H9 (cell line): ENCODE measurements around the gene C4orf36. TPM values are rescaled to one million over a fixed set of nuclear protein-coding genes. Genes with fewer than 3 reads are reported as not detected.
A peak's percentile ranks its signal among the peaks of the same experiment; 100 is the strongest.

Experiments used
- DNase-seq: peaks from one replicate; pipeline ENCODE4 v3.0.0-alpha.2; 2017
- H2AFZ ChIP-seq: one replicate; pipeline ENCODE4 v1.6.1; 2013; ENCODE audit warnings: mild to moderate bottlenecking, low read length, control low read depth, moderate library complexity
- H2AK5ac ChIP-seq: 2 replicates; pipeline ENCODE4 v1.6.1; 2013; ENCODE audit warnings: low read length, control low read depth, mixed read lengths; ENCODE audit not compliant: insufficient read length
- H2BK120ac ChIP-seq: one replicate; pipeline ENCODE4 v1.6.1; 2013; ENCODE audit warnings: low read depth, mild to moderate bottlenecking, low read length, control low read depth, inconsistent platforms; ENCODE audit not compliant: poor library complexity, severe bottlenecking
- H2BK12ac ChIP-seq: 2 replicates; pipeline ENCODE4 v1.6.1; 2013; ENCODE audit warnings: low read length, control low read depth, mixed read lengths, low read depth; ENCODE audit not compliant: insufficient read length
- H2BK15ac ChIP-seq: 2 replicates; pipeline ENCODE4 v1.6.1; 2013; ENCODE audit warnings: low read depth, low read length, control low read depth
- H2BK20ac ChIP-seq: one replicate; pipeline ENCODE4 v1.6.1; 2013; ENCODE audit warnings: low read depth, mild to moderate bottlenecking, low read length, control low read depth, inconsistent platforms; ENCODE audit not compliant: poor library complexity, severe bottlenecking
- H2BK5ac ChIP-seq: 2 replicates; pipeline ENCODE4 v1.6.1; 2013; ENCODE audit warnings: low read length, control low read depth, mixed read lengths; ENCODE audit not compliant: insufficient read length
- H3K14ac ChIP-seq: 2 replicates; pipeline ENCODE4 v1.6.1; 2013; ENCODE audit warnings: low read length, control low read depth; ENCODE audit not compliant: insufficient read depth
- H3K18ac ChIP-seq: 2 replicates; pipeline ENCODE4 v1.6.1; 2013; ENCODE audit warnings: low read depth, mild to moderate bottlenecking, mixed read lengths, low read length, control low read depth; ENCODE audit not compliant: insufficient read length
- H3K23ac ChIP-seq: 2 replicates; pipeline ENCODE4 v1.6.1; 2013; ENCODE audit warnings: low read length, control low read depth, mixed read lengths, low read depth; ENCODE audit not compliant: insufficient read length
- H3K23me2 ChIP-seq: 2 replicates; pipeline ENCODE4 v1.6.1; 2013; ENCODE audit warnings: low read depth, mild to moderate bottlenecking, mixed read lengths, low read length, control low read depth; ENCODE audit not compliant: insufficient read length, poor library complexity, severe bottlenecking
- H3K27ac ChIP-seq: 2 replicates; pipeline ENCODE4 v1.5.1; 2013; ENCODE audit warnings: low read length, control low read depth, mixed read lengths, low read depth; ENCODE audit not compliant: insufficient read length
- H3K27me3 ChIP-seq: 2 replicates; pipeline ENCODE4 v1.6.1; 2013; ENCODE audit warnings: low read length, control low read depth, inconsistent platforms; ENCODE audit not compliant: insufficient read depth
- H3K4ac ChIP-seq: 2 replicates; pipeline ENCODE4 v1.6.1; 2013; ENCODE audit warnings: low read depth, mild to moderate bottlenecking, control low read depth, inconsistent platforms, low read length, moderate library complexity
- H3K4me1 ChIP-seq: 2 replicates; pipeline ENCODE4 v1.6.1; 2013; ENCODE audit warnings: low read length, control low read depth, inconsistent platforms; ENCODE audit not compliant: insufficient read depth
- H3K4me2 ChIP-seq: 2 replicates; pipeline ENCODE4 v1.6.1; 2013; ENCODE audit warnings: low read length, control low read depth, mixed read lengths; ENCODE audit not compliant: insufficient read length, insufficient read depth
- H3K56ac ChIP-seq: 2 replicates; pipeline ENCODE4 v1.6.1; 2013; ENCODE audit warnings: low read depth, mild to moderate bottlenecking, mixed read lengths, low read length, control low read depth; ENCODE audit not compliant: insufficient read length
- H3K79me1 ChIP-seq: 2 replicates; pipeline ENCODE4 v1.6.1; 2013; ENCODE audit warnings: low read depth, mild to moderate bottlenecking, moderate library complexity, low read length, control low read depth, inconsistent platforms; ENCODE audit not compliant: insufficient read depth, poor library complexity, severe bottlenecking
- H3K79me2 ChIP-seq: 2 replicates; pipeline ENCODE4 v1.6.1; 2013; ENCODE audit warnings: low read length, control low read depth, inconsistent platforms; ENCODE audit not compliant: insufficient read depth
- H3K9ac ChIP-seq: 2 replicates; pipeline ENCODE4 v1.6.1; 2013; ENCODE audit warnings: low read length, control low read depth, mixed read lengths; ENCODE audit not compliant: insufficient read length; ENCODE audit errors: extremely low read depth
- H3K9me3 ChIP-seq: one replicate; pipeline ENCODE4 v1.6.1; 2013; ENCODE audit warnings: low read depth, low read length, inconsistent platforms; ENCODE audit not compliant: control insufficient read depth
- H3T11ph ChIP-seq: one replicate; pipeline ENCODE4 v1.6.1; 2013; ENCODE audit warnings: mild to moderate bottlenecking, low read length, control low read depth, inconsistent platforms
- H4K20me1 ChIP-seq: one replicate; pipeline ENCODE4 v1.6.1; 2013; ENCODE audit not compliant: control insufficient read depth, insufficient read length, insufficient read depth
- H4K5ac ChIP-seq: 2 replicates; pipeline ENCODE4 v1.6.1; 2013; ENCODE audit warnings: low read depth, mild to moderate bottlenecking, mixed read lengths, low read length, control low read depth; ENCODE audit not compliant: insufficient read length
- H4K8ac ChIP-seq: replicated peaks from 2 replicates; pipeline ENCODE4 v1.6.1; 2013; ENCODE audit warnings: low read length, control low read depth, mixed read lengths, low read depth; ENCODE audit not compliant: insufficient read length
- H4K91ac ChIP-seq: 2 replicates; pipeline ENCODE4 v1.6.1; 2013; ENCODE audit warnings: low read depth, mild to moderate bottlenecking, moderate library complexity, mixed read lengths, low read length, control low read depth; ENCODE audit not compliant: insufficient read length
- H3K27ac Mint-ChIP-seq, 3 experiments: 2 replicates in 2 of 3; 3 replicates in 1 of 3; pipeline ENCODE4 v1.8.0; 2020 to 2021; ENCODE audit warnings: mixed read lengths in 3 of 3, mild to moderate bottlenecking in 1 of 3, moderate library complexity in 1 of 3
- H3K27me3 Mint-ChIP-seq: 2 replicates; pipeline ENCODE4 v1.8.0; 2021; ENCODE audit warnings: low read depth, mild to moderate bottlenecking, moderate library complexity, mixed read lengths
- H3K36me3 Mint-ChIP-seq, 3 experiments: 2 replicates in 2 of 3; 3 replicates in 1 of 3; pipeline ENCODE4 v1.8.0; 2020 to 2021; ENCODE audit warnings: low read depth in 3 of 3, mixed read lengths in 3 of 3; ENCODE audit not compliant: insufficient read depth in 1 of 3
- H3K4me1 Mint-ChIP-seq, 2 experiments: 2 replicates each; pipeline ENCODE4 v1.8.0; 2020; ENCODE audit warnings: mixed read lengths in 2 of 2
- H3K4me3 Mint-ChIP-seq, 2 experiments: 2 replicates in 1 of 2; 3 replicates in 1 of 2; pipeline ENCODE4 v1.8.0; 2020 to 2021; ENCODE audit warnings: mild to moderate bottlenecking in 2 of 2, mixed read lengths in 2 of 2, moderate library complexity in 1 of 2
- H3K9me3 Mint-ChIP-seq, 2 experiments: 2 replicates in 1 of 2; 3 replicates in 1 of 2; pipeline ENCODE4 v1.8.0; 2020; ENCODE audit warnings: mild to moderate bottlenecking in 2 of 2, mixed read lengths in 2 of 2, moderate library complexity in 1 of 2
- WGBS: extraction: QIAGEN DNeasy Blood & Tissue Kit; methylation state at CpG from one replicate; pipeline ENCODE4 v1.1.7; 2013; ENCODE audit warnings: missing lambda C conversion rate, low lambda C conversion rate, mixed read lengths; ENCODE audit not compliant: insufficient read length; ENCODE audit errors: extremely low coverage; 5-methylcytosine and 5-hydroxymethylcytosine counted together
- total RNA-seq: library from RNA; stranded (reverse); gene quantifications from 2 replicates; pipeline ENCODE4 v1.2.1, GENCODE V29; 2021
- TF ChIP-seq, protein P1 (sequence below): fragments of 200-600 bp; sonication (generic); conservative IDR thresholded peaks from 3 replicates; pipeline ENCODE4 v1.8.0; 2021; ENCODE audit warnings: antibody characterized with exemption, mild to moderate bottlenecking

The C4orf36 gene
- total RNA-seq, 1 experiment from 2014 or later, result 2.2 TPM

GRCh38 chr4:86878640-86879039 is 13.6 kb downstream of the C4orf36 start:
- Histone ChIP-seq H3K4me2 (no peak overlapping the region), H3K9me3 (peaks cover 10% of the 10 kb centered on the region), H3K9ac (no peak overlapping the region), H2AFZ (no peak overlapping the region), H3K79me1 (no peaks in the 10 kb centered on the region), H3T11ph (no peak overlapping the region), H2BK5ac (no peak overlapping the region), H3K23me2 (no peaks in the 10 kb centered on the region), H4K8ac (no peak overlapping the region), H2BK15ac (no peak overlapping the region), H3K14ac (no peak overlapping the region), H4K5ac (no peak overlapping the region), H3K4me1 (no peaks in the 10 kb centered on the region; the same call in 1 of the 2 replicates), H3K56ac (no peak overlapping the region), H3K27ac (no peak overlapping the region), H3K27me3 (no peaks in the 10 kb centered on the region), H3K18ac (no peak overlapping the region), H3K79me2 (no peaks in the 10 kb centered on the region), H3K23ac (no peak overlapping the region), H2BK12ac (no peak overlapping the region), H4K20me1 (no peaks in the 10 kb centered on the region), H2BK120ac (no peak overlapping the region), H2AK5ac (no peak overlapping the region), H4K91ac (no peak overlapping the region), H2BK20ac (no peak overlapping the region), H3K4ac (no peak overlapping the region)
- no peak overlapping the region for H3K4me3 Mint-ChIP-seq
- H3K9me3 Mint-ChIP-seq, result peaks cover 17 to 22% of the 10 kb centered on the region in 2 experiments
- H3K4me1 Mint-ChIP-seq, result peaks cover 8 to 11% of the 10 kb centered on the region in 2 experiments
- no CpG with 5 or more reads among the region's 2 CpGs for WGBS
- TF ChIP-seq, protein P1, sequence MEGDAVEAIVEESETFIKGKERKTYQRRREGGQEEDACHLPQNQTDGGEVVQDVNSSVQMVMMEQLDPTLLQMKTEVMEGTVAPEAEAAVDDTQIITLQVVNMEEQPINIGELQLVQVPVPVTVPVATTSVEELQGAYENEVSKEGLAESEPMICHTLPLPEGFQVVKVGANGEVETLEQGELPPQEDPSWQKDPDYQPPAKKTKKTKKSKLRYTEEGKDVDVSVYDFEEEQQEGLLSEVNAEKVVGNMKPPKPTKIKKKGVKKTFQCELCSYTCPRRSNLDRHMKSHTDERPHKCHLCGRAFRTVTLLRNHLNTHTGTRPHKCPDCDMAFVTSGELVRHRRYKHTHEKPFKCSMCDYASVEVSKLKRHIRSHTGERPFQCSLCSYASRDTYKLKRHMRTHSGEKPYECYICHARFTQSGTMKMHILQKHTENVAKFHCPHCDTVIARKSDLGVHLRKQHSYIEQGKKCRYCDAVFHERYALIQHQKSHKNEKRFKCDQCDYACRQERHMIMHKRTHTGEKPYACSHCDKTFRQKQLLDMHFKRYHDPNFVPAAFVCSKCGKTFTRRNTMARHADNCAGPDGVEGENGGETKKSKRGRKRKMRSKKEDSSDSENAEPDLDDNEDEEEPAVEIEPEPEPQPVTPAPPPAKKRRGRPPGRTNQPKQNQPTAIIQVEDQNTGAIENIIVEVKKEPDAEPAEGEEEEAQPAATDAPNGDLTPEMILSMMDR, result peak; percentile 49; the same call in 2 of the 3 replicates
- H3K36me3 Mint-ChIP-seq, result peaks cover 4 to 22% (median 13%) of the 10 kb centered on the region in 3 experiments
- no peak overlapping the region for H3K27ac Mint-ChIP-seq
- H3K27me3 Mint-ChIP-seq, result peaks cover 3% of the 10 kb centered on the region
- no peak for DNase-seq
